ENCODE measurements around the gene SLC35G4.

SLC35G4 gene

DNA sequence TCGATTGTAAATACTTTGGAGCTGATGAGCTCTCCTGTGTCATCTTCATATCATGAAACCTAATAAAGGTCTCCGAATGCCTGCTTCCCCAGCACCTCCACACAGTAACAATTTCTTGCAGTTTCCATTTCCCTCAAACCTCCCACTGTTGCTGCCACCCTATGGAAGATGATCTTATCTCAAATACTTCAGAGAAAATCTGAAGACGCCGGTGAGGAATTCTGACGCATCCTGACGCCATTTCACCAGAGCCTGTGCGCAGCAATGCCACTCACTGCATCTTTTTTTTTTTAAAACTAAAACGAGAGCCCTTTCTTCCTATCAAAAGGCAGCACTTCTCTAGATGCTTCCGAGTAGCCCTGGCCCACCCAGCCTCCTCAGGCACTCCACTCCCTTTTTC is 47.8 kb downstream of the SLC35G4 start:
- DNase-seq (ENCODE audit: extremely low read depth, insufficient read length), result no peak
- Histone ChIP-seq H3K27me3 (replicated peaks; ENCODE audit: control insufficient read depth, insufficient read depth, low read length) (peaks cover 2% of the 10 kb centered on the region), H3K4me3 (replicated peaks; ENCODE audit: low read depth, low read length) (no peak overlapping the region), H3K36me3 (ENCODE audit: control insufficient read depth, insufficient read depth, low read length) (no peaks in the 10 kb centered on the region)
- TF ChIP-seq, protein P1, sequence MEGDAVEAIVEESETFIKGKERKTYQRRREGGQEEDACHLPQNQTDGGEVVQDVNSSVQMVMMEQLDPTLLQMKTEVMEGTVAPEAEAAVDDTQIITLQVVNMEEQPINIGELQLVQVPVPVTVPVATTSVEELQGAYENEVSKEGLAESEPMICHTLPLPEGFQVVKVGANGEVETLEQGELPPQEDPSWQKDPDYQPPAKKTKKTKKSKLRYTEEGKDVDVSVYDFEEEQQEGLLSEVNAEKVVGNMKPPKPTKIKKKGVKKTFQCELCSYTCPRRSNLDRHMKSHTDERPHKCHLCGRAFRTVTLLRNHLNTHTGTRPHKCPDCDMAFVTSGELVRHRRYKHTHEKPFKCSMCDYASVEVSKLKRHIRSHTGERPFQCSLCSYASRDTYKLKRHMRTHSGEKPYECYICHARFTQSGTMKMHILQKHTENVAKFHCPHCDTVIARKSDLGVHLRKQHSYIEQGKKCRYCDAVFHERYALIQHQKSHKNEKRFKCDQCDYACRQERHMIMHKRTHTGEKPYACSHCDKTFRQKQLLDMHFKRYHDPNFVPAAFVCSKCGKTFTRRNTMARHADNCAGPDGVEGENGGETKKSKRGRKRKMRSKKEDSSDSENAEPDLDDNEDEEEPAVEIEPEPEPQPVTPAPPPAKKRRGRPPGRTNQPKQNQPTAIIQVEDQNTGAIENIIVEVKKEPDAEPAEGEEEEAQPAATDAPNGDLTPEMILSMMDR (IDR thresholded peaks at IDR 0.05; ENCODE audit: insufficient read depth, low read length, poor library complexity, severe bottlenecking), result no peak

DNA sequence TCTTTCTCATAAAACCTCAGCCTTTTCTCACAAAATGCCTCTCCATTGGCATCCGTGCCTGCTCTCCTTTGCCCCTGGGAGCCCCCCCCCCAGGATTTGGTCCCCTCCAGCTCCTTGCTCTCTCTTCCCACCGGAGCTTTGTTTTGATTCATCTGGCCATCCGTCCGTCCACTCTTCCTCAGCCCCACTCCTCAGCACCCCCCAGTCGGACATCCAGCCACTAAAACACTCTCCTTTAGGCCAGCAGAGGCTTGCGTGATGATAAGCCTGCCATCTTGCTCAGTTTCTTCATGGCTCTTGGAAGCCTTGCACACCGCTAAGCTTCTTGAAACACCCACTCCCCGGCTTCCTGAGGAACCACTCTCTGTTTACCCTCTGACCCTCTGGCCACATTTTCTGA is 48.2 kb downstream of the SLC35G4 start:
- TF ChIP-seq, protein P1 (IDR thresholded peaks at IDR 0.05; ENCODE audit: insufficient read depth, low read length, poor library complexity, severe bottlenecking), result no peak
- Histone ChIP-seq H3K4me3 (replicated peaks; ENCODE audit: low read depth, low read length) (no peak overlapping the region), H3K27me3 (replicated peaks; ENCODE audit: control insufficient read depth, insufficient read depth, low read length) (peaks cover 2% of the 10 kb centered on the region), H3K36me3 (ENCODE audit: control insufficient read depth, insufficient read depth, low read length) (no peaks in the 10 kb centered on the region)
- DNase-seq (ENCODE audit: extremely low read depth, insufficient read length), result no peak

DNA sequence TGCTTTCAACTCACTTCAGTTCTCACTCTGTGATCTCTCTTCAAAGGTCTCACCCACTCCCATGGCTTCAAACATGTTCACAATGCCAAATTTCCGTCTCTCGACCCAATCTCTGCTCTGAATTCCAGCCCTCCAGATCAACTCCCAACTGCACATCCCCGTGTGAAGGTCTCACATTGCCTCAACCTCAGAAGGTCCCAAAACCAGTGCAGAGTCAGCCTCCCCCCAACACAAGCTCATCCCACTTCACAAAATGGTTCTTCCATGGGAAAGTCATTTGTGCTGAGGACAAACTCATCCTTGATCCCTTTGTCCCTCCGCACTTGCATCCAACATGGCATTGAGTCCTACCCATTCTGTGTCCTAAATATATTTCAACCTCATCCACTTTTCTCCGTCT is 48.6 kb downstream of the SLC35G4 start:
- Histone ChIP-seq H3K4me3 (replicated peaks; ENCODE audit: low read depth, low read length) (no peak overlapping the region), H3K27me3 (replicated peaks; ENCODE audit: control insufficient read depth, insufficient read depth, low read length) (peaks cover 2% of the 10 kb centered on the region), H3K36me3 (ENCODE audit: control insufficient read depth, insufficient read depth, low read length) (no peaks in the 10 kb centered on the region)
- TF ChIP-seq, protein P1 (IDR thresholded peaks at IDR 0.05; ENCODE audit: insufficient read depth, low read length, poor library complexity, severe bottlenecking), result no peak
- no peak for DNase-seq (ENCODE audit: extremely low read depth, insufficient read length)

GRCh38 chr18:11658989-11659388 is 49.6 kb downstream of the SLC35G4 start:
- TF ChIP-seq, protein P1 (IDR thresholded peaks at IDR 0.05; ENCODE audit: insufficient read depth, low read length, poor library complexity, severe bottlenecking), result no peak
- no peak for DNase-seq (ENCODE audit: extremely low read depth, insufficient read length)
- peaks cover 3% of the 10 kb centered on the region for H3K27me3 ChIP-seq (replicated peaks; ENCODE audit: control insufficient read depth, insufficient read depth, low read length)

More at GRCh38 chr18:11658989-11659388, 49.6 kb downstream of the SLC35G4 start:
- Histone ChIP-seq H3K36me3 (ENCODE audit: control insufficient read depth, insufficient read depth, low read length) (no peaks in the 10 kb centered on the region), H3K4me3 (replicated peaks; ENCODE audit: low read depth, low read length) (no peak overlapping the region)

All from GM06990 (cell line).